ENCODE measurements around the gene POLE. TPM values are rescaled to one million over a fixed set of nuclear protein-coding genes. Genes with fewer than 3 reads are reported as not detected.

POLE gene
- total RNA-seq, 2 donors from 2014 or later: 12.5 to 36.9 TPM

- peaks cover 33% of the 10 kb centered on the region for H3K4me1 ChIP-seq
- peak overlapping the region; percentile 57 to 88 (median 77) for H3K27ac ChIP-seq
- ATAC-seq (peak; percentile 4), DNase-seq (peak in 3 of 4 donors; percentile 29 to 38 (median 33))
- no peaks in the 10 kb centered on the region for H3K36me3 ChIP-seq (replicated peaks in 1 of 2; ENCODE audit: insufficient read depth in 1 of 2, low read depth in 2 of 2)
- H3K9me3 ChIP-seq: no peaks in the 10 kb centered on the region
- intact Hi-C loops (cut with DNase I): no loop called here
- no peak for TF ChIP-seq CTCF (IDR thresholded peaks at IDR 0.05)
- peak overlapping the region; percentile 66 to 83 for H3K4me3 ChIP-seq
- no peaks in the 10 kb centered on the region for H3K27me3 ChIP-seq
- 1% methylated on average over 25 to 26 of the region's 26 CpGs for WGBS, 2 donors
Measured at GRCh38 chr12:132710043-132710404, 22.9 kb upstream of the POLE start.

- H3K36me3 ChIP-seq (replicated peaks in 1 of 2; ENCODE audit: insufficient read depth in 1 of 2, low read depth in 2 of 2): peaks cover 0 to 3% of the 10 kb centered on the region in 2 donors
- no peak overlapping the region for H3K4me3 ChIP-seq
- no peak overlapping the region for H3K27ac ChIP-seq
- 75% methylated on average over 2 of the region's 2 CpGs for WGBS, 2 donors
- no peaks in the 10 kb centered on the region for H3K27me3 ChIP-seq
- peaks cover 29% of the 10 kb centered on the region for H3K4me1 ChIP-seq
- no peaks in the 10 kb centered on the region for H3K9me3 ChIP-seq
- no peak for DNase-seq
- TF ChIP-seq CTCF (IDR thresholded peaks at IDR 0.05): no peak
- TF ChIP-seq POLR2A (IDR thresholded peaks at IDR 0.05): no peak
- intact Hi-C loops (cut with DNase I): no loop called here
- no peak for ATAC-seq
Measured at GRCh38 chr12:132708150-132708549, 21.0 kb upstream of the POLE start.

- Histone ChIP-seq H3K27ac (no peak overlapping the region), H3K4me1 (peaks cover 20% of the 10 kb centered on the region), H3K36me3 (replicated peaks in 1 of 2; ENCODE audit: insufficient read depth in 1 of 2, low read depth in 2 of 2) (peaks cover 0 to 3% of the 10 kb centered on the region in 2 donors), H3K27me3 (no peaks in the 10 kb centered on the region), H3K9me3 (no peaks in the 10 kb centered on the region), H3K4me3 (no peak overlapping the region)
- TF ChIP-seq POLR2A (IDR thresholded peaks at IDR 0.05) (no peak), CTCF (IDR thresholded peaks at IDR 0.05) (no peak)
- WGBS, 2 donors: 89 to 93% methylated on average over 5 to 6 of the region's 6 CpGs
- DNase-seq (no peak), ATAC-seq (no peak)
- intact Hi-C loops (cut with DNase I): no loop called here
Measured at GRCh38 chr12:132707241-132707640, 20.1 kb upstream of the POLE start.

GRCh38 chr12:132703641-132704040 is 16.5 kb upstream of the POLE start:
- H3K4me1 ChIP-seq: peaks cover 6% of the 10 kb centered on the region
- intact Hi-C loops (cut with DNase I): no loop called here
- no peak for ATAC-seq
- no peaks in the 10 kb centered on the region for H3K9me3 ChIP-seq
- no peak overlapping the region for H3K4me3 ChIP-seq
- no peak overlapping the region for H3K27ac ChIP-seq
- TF ChIP-seq POLR2A (IDR thresholded peaks at IDR 0.05): no peak
- TF ChIP-seq CTCF (IDR thresholded peaks at IDR 0.05): no peak
- no peak for DNase-seq
- 95% methylated on average over 9 of the region's 9 CpGs for whole genome bisulfite sequencing, 2 donors
- H3K36me3 ChIP-seq (replicated peaks in 1 of 2; ENCODE audit: insufficient read depth in 1 of 2, low read depth in 2 of 2): peaks cover 0 to 3% of the 10 kb centered on the region in 2 donors
- H3K27me3 ChIP-seq: no peaks in the 10 kb centered on the region

GRCh38 chr12:132702640-132703039 is 15.5 kb upstream of the POLE start:
- H3K4me3 ChIP-seq: no peak overlapping the region
- no peaks in the 10 kb centered on the region for H3K27me3 ChIP-seq
- no peak overlapping the region for H3K27ac ChIP-seq
- intact Hi-C loops (cut with DNase I): no loop called here
- WGBS, 2 donors: 62 to 80% methylated on average over 1 to 4 of the region's 4 CpGs
- ATAC-seq (no peak), DNase-seq (no peak)
- TF ChIP-seq POLR2A (IDR thresholded peaks at IDR 0.05): no peak
- peaks cover 0 to 3% of the 10 kb centered on the region in 2 donors for H3K36me3 ChIP-seq (replicated peaks in 1 of 2; ENCODE audit: insufficient read depth in 1 of 2, low read depth in 2 of 2)
- H3K9me3 ChIP-seq: no peaks in the 10 kb centered on the region
- peaks cover 6% of the 10 kb centered on the region for H3K4me1 ChIP-seq

All from body of pancreas (tissue), 4 donors.